ENCODE results near the gene ALG14.

Gene ALG14

GRCh38 chr1:94927405-94928175 is 145.2 kb downstream of the ALG14 start:
- no peak for DNase-seq (ENCODE audit: low read depth)

- peak; percentile 51 for DNase-seq (ENCODE audit: low read depth)
Measured at GRCh38 chr1:94926915-94927404, 145.8 kb downstream of the ALG14 start, which contains the start of gene CNN3. TSS of gene CNN3 (minus strand) at chr1:94927110. CDS start at chr1:94926894, 216 bp downstream.

GRCh38 chr1:94926126-94926914 is 146.4 kb downstream of the ALG14 start:
- DNase-seq (ENCODE audit: low read depth) = no peak

GRCh38 chr1:94925561-94926125 is 147.1 kb downstream of the ALG14 start:
- no peak for DNase-seq (ENCODE audit: low read depth)

GRCh38 chr1:94925004-94925403 is 147.7 kb downstream of the ALG14 start:
- DNase-seq (ENCODE audit: low read depth) = no peak
